Right atrium auricular region (tissue), 2 donors: ENCODE measurements around the gene MAP2K2. TPM values are rescaled to one million over a fixed set of nuclear protein-coding genes. Genes with fewer than 3 reads are reported as not detected.

ENCODE experiments used
- DNase-seq: peaks from one replicate; pipeline ENCODE4 v3.0.0-alpha.2; 2019; ENCODE audit warnings: low spot score
- H3K27ac ChIP-seq, 2 donors: fragments of 200-600 bp; sonication (generic); 1 replicate in 1 of 2; 2 replicates in 1 of 2; pipeline ENCODE4 v1.5.1; 2016 to 2019
- H3K27me3 ChIP-seq, 2 donors: fragments of 200-600 bp; sonication (generic); one replicate each; pipeline versions ENCODE4 v1.5.1 to v1.6.0; 2017 to 2019
- H3K36me3 ChIP-seq: fragments of 200-600 bp; sonication (generic); one replicate; pipeline ENCODE4 v1.5.1; 2016
- H3K4me1 ChIP-seq, 2 donors: fragments of 200-600 bp; sonication (generic); one replicate each; pipeline versions ENCODE4 v1.5.1 to v1.6.0; 2017 to 2019
- H3K4me3 ChIP-seq, 2 donors: fragments of 200-600 bp; sonication (generic); 1 replicate in 1 of 2; 2 replicates in 1 of 2; pipeline ENCODE4 v1.5.1; 2017 to 2019; ENCODE audit warnings: mild to moderate bottlenecking in 1 of 2, moderate library complexity in 1 of 2
- H3K9me3 ChIP-seq, 2 donors: fragments of 200-600 bp; sonication (generic); one replicate each; pipeline ENCODE4 v1.5.1; 2019
- total RNA-seq, 2 donors: library from RNA; depleted of rRNA; stranded (reverse); fragments of >200 nt; gene quantifications; one replicate each; pipeline ENCODE4 v1.1.0, GENCODE V29; 2016
- TF ChIP-seq, protein P1 (sequence below), 2 donors: fragments of 200-600 bp; sonication (generic); IDR thresholded peaks; one replicate each; pipeline ENCODE4 v1.5.1; 2019; ENCODE audit warnings: antibody characterized with exemption in 2 of 2

MAP2K2 gene
- total RNA-seq, 2 donors from 2014 or later = 82.2 to 97.4 TPM

DNA sequence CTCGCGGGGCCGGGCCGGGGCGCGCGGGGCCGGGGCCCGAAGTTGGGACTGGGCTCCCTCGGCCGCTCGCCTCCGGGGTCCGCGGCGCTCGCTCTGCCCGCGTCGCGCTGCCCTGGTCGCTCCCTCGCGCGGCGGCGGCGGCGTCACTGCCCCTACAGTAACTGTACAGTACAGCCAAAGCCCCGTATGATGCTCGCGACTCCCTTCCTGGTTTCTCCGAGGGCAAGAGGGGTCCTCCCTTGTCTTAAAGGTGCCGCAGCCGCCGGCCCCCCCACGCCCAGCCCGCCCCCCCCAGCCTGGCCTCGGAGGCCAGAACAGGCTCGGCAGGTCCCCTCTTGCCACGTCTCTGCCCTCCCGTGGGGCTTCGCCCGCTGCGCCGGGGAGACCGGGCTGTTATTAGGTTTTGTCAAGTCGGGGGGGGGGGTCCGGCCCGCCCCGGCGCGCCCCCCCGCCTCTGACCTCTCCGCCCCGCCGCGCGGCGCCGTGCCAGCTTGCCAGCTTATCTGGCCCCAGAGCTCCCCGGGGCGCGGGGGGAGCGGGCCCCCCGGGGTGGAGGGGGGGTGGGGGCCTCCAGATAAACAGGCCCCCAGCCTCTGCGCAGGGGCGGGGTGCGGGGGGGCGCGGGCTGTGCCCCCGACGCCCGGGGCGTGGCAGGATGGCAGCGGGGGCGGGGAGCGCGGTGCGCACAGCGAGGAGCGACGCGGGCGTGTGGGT is 57.1 kb downstream of the MAP2K2 start, which contains the start of gene ZBTB7A:
Gene ZBTB7A, minus strand, starts transcription at position 218 of the 714 bp plus-strand sequence. CDS start 11,667 bp downstream, outside the sequence.
- H3K4me3 ChIP-seq = peak within 1 kb of the TSS; percentile 98 to 100
- peak within 1 kb of the TSS; percentile 97 to 99 for H3K27ac ChIP-seq
- H3K4me1 ChIP-seq = peaks cover 0 to 39% of the 10 kb centered on the region in 2 donors
- H3K9me3 ChIP-seq = no peaks in the 10 kb centered on the region
- DNase-seq = peak; percentile 90
- H3K36me3 ChIP-seq = peaks cover 10% of the 10 kb centered on the region
- TF ChIP-seq, protein P1, sequence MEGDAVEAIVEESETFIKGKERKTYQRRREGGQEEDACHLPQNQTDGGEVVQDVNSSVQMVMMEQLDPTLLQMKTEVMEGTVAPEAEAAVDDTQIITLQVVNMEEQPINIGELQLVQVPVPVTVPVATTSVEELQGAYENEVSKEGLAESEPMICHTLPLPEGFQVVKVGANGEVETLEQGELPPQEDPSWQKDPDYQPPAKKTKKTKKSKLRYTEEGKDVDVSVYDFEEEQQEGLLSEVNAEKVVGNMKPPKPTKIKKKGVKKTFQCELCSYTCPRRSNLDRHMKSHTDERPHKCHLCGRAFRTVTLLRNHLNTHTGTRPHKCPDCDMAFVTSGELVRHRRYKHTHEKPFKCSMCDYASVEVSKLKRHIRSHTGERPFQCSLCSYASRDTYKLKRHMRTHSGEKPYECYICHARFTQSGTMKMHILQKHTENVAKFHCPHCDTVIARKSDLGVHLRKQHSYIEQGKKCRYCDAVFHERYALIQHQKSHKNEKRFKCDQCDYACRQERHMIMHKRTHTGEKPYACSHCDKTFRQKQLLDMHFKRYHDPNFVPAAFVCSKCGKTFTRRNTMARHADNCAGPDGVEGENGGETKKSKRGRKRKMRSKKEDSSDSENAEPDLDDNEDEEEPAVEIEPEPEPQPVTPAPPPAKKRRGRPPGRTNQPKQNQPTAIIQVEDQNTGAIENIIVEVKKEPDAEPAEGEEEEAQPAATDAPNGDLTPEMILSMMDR (IDR thresholded peaks at IDR 0.05) = no peak
- H3K27me3 ChIP-seq = no peaks in the 10 kb centered on the region

DNA sequence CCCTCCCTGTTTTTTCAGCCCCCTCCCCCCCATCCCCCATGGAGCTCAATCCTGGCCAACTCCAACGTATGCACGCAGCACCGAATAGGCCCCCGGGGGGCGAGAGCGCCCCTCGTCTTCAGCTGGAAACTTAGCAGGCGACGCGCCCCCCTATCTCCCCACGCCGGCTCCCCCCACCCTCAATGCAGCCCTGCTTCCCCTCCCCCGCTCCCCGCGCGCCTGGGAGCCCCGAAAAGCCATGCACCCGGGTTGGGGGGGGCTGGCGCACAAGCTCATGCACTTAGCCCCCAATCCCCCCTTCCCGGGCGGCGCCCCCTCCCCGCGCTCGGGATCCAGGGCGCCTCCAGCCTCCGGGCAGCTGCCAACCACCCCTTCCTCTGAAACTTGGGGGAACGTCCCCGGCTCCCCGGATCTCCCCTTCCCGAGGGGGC is 57.7 kb downstream of the MAP2K2 start:
- DNase-seq = no peak
- peaks cover 10% of the 10 kb centered on the region for H3K36me3 ChIP-seq
- peaks cover 0 to 46% of the 10 kb centered on the region in 2 donors for H3K4me1 ChIP-seq
- H3K9me3 ChIP-seq = no peaks in the 10 kb centered on the region
- H3K27ac ChIP-seq = peak overlapping the region; percentile 97 to 99
- TF ChIP-seq, protein P1 (IDR thresholded peaks at IDR 0.05) = no peak
- H3K4me3 ChIP-seq = peak overlapping the region; percentile 98 to 100
- no peaks in the 10 kb centered on the region for H3K27me3 ChIP-seq

DNA sequence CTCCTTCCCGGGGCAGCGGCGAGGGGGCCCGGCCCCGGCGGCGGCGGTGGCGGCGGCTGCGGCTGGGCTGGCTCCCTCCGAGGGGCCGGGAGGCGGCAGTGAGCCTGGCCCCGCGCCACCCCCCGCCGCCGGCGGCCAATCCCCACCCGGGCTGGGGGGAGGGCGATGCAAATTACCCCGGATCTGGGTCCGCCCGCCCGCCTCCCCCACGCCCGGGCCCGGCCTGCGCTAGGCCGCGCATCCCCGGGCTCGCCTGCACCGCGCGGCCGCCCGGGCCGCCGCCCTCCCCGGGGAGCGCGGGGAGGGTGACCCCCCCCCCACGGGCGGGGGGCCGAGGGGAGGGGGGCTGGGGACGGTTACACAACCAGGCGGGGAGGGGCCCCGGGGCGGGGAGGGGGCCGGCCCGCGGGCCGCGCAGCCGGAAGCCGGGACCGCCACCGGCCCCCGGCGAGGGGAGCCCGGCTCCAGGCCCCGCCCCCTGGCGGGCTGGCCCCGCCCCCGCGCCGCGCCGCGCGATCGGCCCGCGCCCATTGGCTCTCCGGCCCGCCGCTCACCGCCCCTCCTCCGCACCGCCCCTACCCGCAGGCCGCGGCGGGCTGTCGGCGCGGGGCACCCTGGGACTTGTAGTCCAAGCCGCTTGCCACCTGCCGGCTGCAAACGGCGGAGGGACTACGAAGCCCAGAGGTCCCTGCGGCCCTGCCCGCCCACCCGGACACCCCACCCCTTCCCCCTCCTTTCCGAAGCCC is 58.3 kb downstream of the MAP2K2 start:
- H3K4me1 ChIP-seq = peaks cover 0 to 51% of the 10 kb centered on the region in 2 donors
- peak; percentile 96 for DNase-seq
- peak overlapping the region; percentile 98 to 100 for H3K4me3 ChIP-seq
- peaks cover 10% of the 10 kb centered on the region for H3K36me3 ChIP-seq
- H3K27me3 ChIP-seq = no peaks in the 10 kb centered on the region
- TF ChIP-seq, protein P1 (IDR thresholded peaks at IDR 0.05) = no peak
- H3K27ac ChIP-seq = peak overlapping the region; percentile 99
- H3K9me3 ChIP-seq = no peaks in the 10 kb centered on the region

DNA sequence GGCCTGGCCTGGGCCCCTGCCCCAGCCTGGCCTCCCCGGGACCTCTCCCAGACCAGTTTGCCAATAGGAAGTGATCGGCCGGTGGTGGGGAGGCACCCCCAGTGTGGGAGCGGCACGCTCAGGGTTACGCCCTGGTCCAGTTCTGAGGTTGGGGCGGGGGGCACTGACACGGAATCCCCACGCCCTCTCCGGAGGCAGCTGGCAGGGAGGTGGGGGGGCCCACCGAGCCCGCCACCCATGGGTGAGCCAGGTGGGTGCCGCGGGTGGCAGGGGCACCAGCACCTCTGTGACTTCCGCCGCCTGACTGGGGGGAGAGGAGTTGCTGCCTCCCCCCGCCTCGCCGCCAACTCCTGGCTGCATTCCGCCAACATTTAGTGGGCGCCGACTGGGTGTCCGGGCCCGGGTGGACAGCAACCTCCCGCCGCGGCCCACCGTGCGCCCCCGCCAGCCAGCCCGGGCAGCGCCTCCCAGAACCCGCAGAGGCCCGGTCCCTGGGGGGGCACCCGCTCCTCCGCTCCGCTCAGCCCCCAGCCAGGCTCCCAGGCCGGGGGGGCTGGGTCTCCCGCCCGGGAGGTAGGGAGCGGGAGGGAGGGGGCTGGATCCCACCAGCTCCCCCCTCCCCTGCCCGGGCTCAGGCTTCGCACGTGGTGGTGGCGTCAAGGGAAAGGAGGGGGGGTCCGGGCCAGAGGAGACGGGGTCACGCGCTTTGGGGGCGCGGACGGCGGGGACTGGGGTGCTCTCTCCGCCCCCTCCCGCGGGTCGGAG is 59.2 kb downstream of the MAP2K2 start:
- TF ChIP-seq, protein P1 (IDR thresholded peaks at IDR 0.05) = no peak
- Histone ChIP-seq H3K27ac (peak overlapping the region; percentile 97 to 99), H3K36me3 (peaks cover 10% of the 10 kb centered on the region), H3K9me3 (no peaks in the 10 kb centered on the region), H3K4me3 (peak overlapping the region; percentile 68 to 84), H3K27me3 (no peaks in the 10 kb centered on the region), H3K4me1 (peaks cover 0 to 61% of the 10 kb centered on the region in 2 donors)
- no peak for DNase-seq

DNA sequence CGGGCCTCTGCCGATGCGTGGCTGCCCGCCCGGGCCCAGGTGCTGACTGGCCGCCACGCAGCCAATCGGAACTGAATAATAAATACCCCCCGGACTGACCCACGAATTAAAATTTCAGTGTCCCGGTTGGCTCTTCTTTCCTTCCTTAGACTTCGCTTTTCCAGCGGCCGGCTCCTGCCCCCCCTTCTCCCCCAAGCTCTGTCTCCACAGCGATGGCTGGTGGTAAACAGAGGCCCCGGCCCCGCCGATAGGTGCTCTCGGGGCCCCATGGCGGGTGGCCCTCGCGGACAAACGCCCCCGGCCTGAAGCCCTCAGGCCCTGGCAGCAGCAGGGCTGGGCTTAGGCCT is 59.8 kb downstream of the MAP2K2 start:
- TF ChIP-seq, protein P1 (IDR thresholded peaks at IDR 0.05) = peak in 1 of 2 donors; percentile 2
- Histone ChIP-seq H3K4me1 (peaks cover 0 to 66% of the 10 kb centered on the region in 2 donors), H3K36me3 (peaks cover 10% of the 10 kb centered on the region), H3K4me3 (peak overlapping the region; percentile 68 to 84), H3K9me3 (no peaks in the 10 kb centered on the region), H3K27ac (peak overlapping the region; percentile 97 to 99), H3K27me3 (no peaks in the 10 kb centered on the region)
- DNase-seq = no peak
